ENCODE results near the gene COX18. TPM values are rescaled to one million over a fixed set of nuclear protein-coding genes. Genes with fewer than 3 reads are reported as not detected.

COX18 gene
- total RNA-seq, 1 donor from 2014 or later = 13.8 TPM

Other genes starting within 250 kb of the COX18 start
- 60.8 TPM for gene ANKRD17, start 189.1 kb upstream of the COX18 start, total RNA-seq